ENCODE data around the gene DCST1.

The DCST1 gene

GRCh38 chr1:155091071-155092051, 57.7 kb downstream of the DCST1 start:
- H3K4me2 ChIP-seq (ENCODE audit: low read depth, low read length, poor library complexity, severe bottlenecking) = peak overlapping the region; percentile 27
- H2AFZ ChIP-seq (ENCODE audit: low read depth, low read length, severe bottlenecking) = peak overlapping the region; percentile 94
- no peaks in the 10 kb centered on the region for H3K27me3 ChIP-seq (ENCODE audit: low read length)
- H3K36me3 ChIP-seq (ENCODE audit: low read length) = no peaks in the 10 kb centered on the region
- H3K9me3 ChIP-seq (ENCODE audit: insufficient read depth, low read length) = no peaks in the 10 kb centered on the region
- no peaks in the 10 kb centered on the region for H3F3A ChIP-seq (ENCODE audit: insufficient read depth)
- H4K20me1 ChIP-seq (ENCODE audit: low read depth, low read length) = no peaks in the 10 kb centered on the region
- TF ChIP-seq CTCF (IDR thresholded peaks at IDR 0.05; ENCODE audit: insufficient read depth, low read length, poor library complexity, severe bottlenecking) (peak; percentile 84), EZH2phosphoT487 (conservative IDR thresholded peaks at IDR 0.05; ENCODE audit: low read length) (no peak)
- no peak overlapping the region for H3K4me3 ChIP-seq (ENCODE audit: insufficient read depth, low read length, poor library complexity, severe bottlenecking)
- peak overlapping the region; percentile 17; the same call in 1 of the 2 replicates for H3K9ac ChIP-seq (ENCODE audit: low read length)
- H3K27ac ChIP-seq (ENCODE audit: low read depth, low read length) = no peak overlapping the region
- no peaks in the 10 kb centered on the region for H3K79me2 ChIP-seq (ENCODE audit: insufficient read depth, low read length)
- H3K9me2 ChIP-seq (replicated peaks; ENCODE audit: insufficient read depth, low read length) = no peaks in the 10 kb centered on the region

DNA sequence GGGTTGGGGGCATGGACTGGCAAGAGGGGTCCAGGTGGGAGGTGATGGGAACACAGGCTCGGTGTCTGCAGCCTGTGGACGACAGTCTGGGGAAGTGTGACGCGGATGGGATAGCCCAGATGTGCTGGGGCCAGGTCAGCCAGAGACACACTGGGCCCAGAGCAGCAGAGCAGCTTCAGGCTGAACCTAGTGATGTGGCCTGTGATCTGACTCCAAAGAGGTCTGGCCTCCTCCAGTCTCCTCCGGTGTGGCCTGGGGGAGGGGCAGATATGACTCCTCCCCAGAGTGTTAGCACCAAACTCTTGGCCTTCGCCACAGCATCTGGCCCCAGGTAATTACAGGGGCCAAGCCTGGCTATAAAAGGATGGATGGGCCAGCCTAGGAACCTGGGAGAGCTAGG, 58.5 kb downstream of the DCST1 start:
- Histone ChIP-seq H3K27ac (ENCODE audit: low read depth, low read length) (no peak overlapping the region), H3K9ac (ENCODE audit: low read length) (no peak overlapping the region), H3K36me3 (ENCODE audit: low read length) (no peaks in the 10 kb centered on the region), H3K9me2 (replicated peaks; ENCODE audit: insufficient read depth, low read length) (no peaks in the 10 kb centered on the region), H3F3A (ENCODE audit: insufficient read depth) (no peaks in the 10 kb centered on the region), H2AFZ (ENCODE audit: low read depth, low read length, severe bottlenecking) (no peak overlapping the region), H3K9me3 (ENCODE audit: insufficient read depth, low read length) (no peaks in the 10 kb centered on the region), H3K79me2 (ENCODE audit: insufficient read depth, low read length) (no peaks in the 10 kb centered on the region), H3K4me2 (ENCODE audit: low read depth, low read length, poor library complexity, severe bottlenecking) (no peak overlapping the region), H3K4me3 (ENCODE audit: insufficient read depth, low read length, poor library complexity, severe bottlenecking) (no peak overlapping the region), H3K27me3 (ENCODE audit: low read length) (no peaks in the 10 kb centered on the region), H4K20me1 (ENCODE audit: low read depth, low read length) (no peaks in the 10 kb centered on the region)
- TF ChIP-seq EZH2phosphoT487 (conservative IDR thresholded peaks at IDR 0.05; ENCODE audit: low read length) = no peak
- TF ChIP-seq CTCF (IDR thresholded peaks at IDR 0.05; ENCODE audit: insufficient read depth, low read length, poor library complexity, severe bottlenecking) = no peak

- Histone ChIP-seq H3K9me2 (replicated peaks; ENCODE audit: insufficient read depth, low read length) (no peaks in the 10 kb centered on the region), H3K4me3 (ENCODE audit: insufficient read depth, low read length, poor library complexity, severe bottlenecking) (no peak overlapping the region), H3K36me3 (ENCODE audit: low read length) (no peaks in the 10 kb centered on the region), H2AFZ (ENCODE audit: low read depth, low read length, severe bottlenecking) (no peak overlapping the region), H4K20me1 (ENCODE audit: low read depth, low read length) (no peaks in the 10 kb centered on the region), H3K79me2 (ENCODE audit: insufficient read depth, low read length) (no peaks in the 10 kb centered on the region), H3F3A (ENCODE audit: insufficient read depth) (no peaks in the 10 kb centered on the region), H3K9me3 (ENCODE audit: insufficient read depth, low read length) (no peaks in the 10 kb centered on the region), H3K4me2 (ENCODE audit: low read depth, low read length, poor library complexity, severe bottlenecking) (no peak overlapping the region), H3K9ac (ENCODE audit: low read length) (no peak overlapping the region), H3K27ac (ENCODE audit: low read depth, low read length) (no peak overlapping the region), H3K27me3 (ENCODE audit: low read length) (no peaks in the 10 kb centered on the region)
- TF ChIP-seq CTCF (IDR thresholded peaks at IDR 0.05; ENCODE audit: insufficient read depth, low read length, poor library complexity, severe bottlenecking) = no peak
- TF ChIP-seq EZH2phosphoT487 (conservative IDR thresholded peaks at IDR 0.05; ENCODE audit: low read length) = no peak
Measured at GRCh38 chr1:155092641-155093040, 59.0 kb downstream of the DCST1 start.
